GM18907 (cell line): ENCODE results near the gene PPM1H.
"Not testable (repeated sequence)": the region's sequence is repeated elsewhere in the genome, so short reads cannot be mapped to it uniquely, and the experiment has no call there.

ENCODE experiments used
- ATAC-seq: cut with Tn5 transposase; IDR thresholded peaks from one replicate; pipeline ENCODE4 v1.9.1; 2021; ENCODE audit warnings: mild to moderate bottlenecking, moderate library complexity; ENCODE audit not compliant: unreplicated experiment

The PPM1H gene

GRCh38 chr12:62934799-62935674 lies at the start of gene PPM1H:
Gene PPM1H, minus strand, starts transcription at chr12:62935150. Its CDS starts 414 bp downstream, at chr12:62934736.
- peak; percentile 91 for ATAC-seq

- no peak for ATAC-seq
These were observed 48.6 kb upstream of the PPM1H start for GRCh38 chr12:62983594-62983993.

GRCh38 chr12:62978768-62979167 lies 43.8 kb upstream of the PPM1H start:
- no peak for ATAC-seq

- ATAC-seq: no peak
These were observed 42.9 kb upstream of the PPM1H start for GRCh38 chr12:62977883-62978282.

- no peak for ATAC-seq
These were observed 42.5 kb upstream of the PPM1H start for GRCh38 chr12:62977418-62977817.

GRCh38 chr12:62976110-62976662 lies 41.2 kb upstream of the PPM1H start:
- no peak for ATAC-seq

- ATAC-seq: no peak
These were observed 37.0 kb upstream of the PPM1H start for GRCh38 chr12:62971769-62972525.

GRCh38 chr12:62969695-62970094 lies 34.7 kb upstream of the PPM1H start:
- ATAC-seq: no peak

GRCh38 chr12:62967701-62968100 lies 32.8 kb upstream of the PPM1H start:
- no peak for ATAC-seq

- ATAC-seq: no peak
These were observed 32.1 kb upstream of the PPM1H start for GRCh38 chr12:62966990-62967506.

- ATAC-seq: peak; percentile 42
These were observed 31.6 kb upstream of the PPM1H start for GRCh38 chr12:62966446-62966989.

GRCh38 chr12:62965700-62966099 lies 30.8 kb upstream of the PPM1H start:
- not testable (repeated sequence) for ATAC-seq

- not testable (repeated sequence) for ATAC-seq
These were observed 30.3 kb upstream of the PPM1H start for GRCh38 chr12:62965242-62965641.

- ATAC-seq: no peak
These were observed 28.6 kb upstream of the PPM1H start for GRCh38 chr12:62963486-62964041.

GRCh38 chr12:62960324-62960723 lies 25.4 kb upstream of the PPM1H start:
- ATAC-seq: no peak

GRCh38 chr12:62959745-62960144 lies 24.8 kb upstream of the PPM1H start:
- ATAC-seq: no peak

GRCh38 chr12:62957233-62957953 lies 22.4 kb upstream of the PPM1H start:
- ATAC-seq: no peak

- ATAC-seq: no peak
These were observed 20.7 kb upstream of the PPM1H start for GRCh38 chr12:62955678-62956077.

GRCh38 chr12:62950317-62950716 lies 15.4 kb upstream of the PPM1H start:
- no peak for ATAC-seq

- ATAC-seq: no peak
These were observed 13.2 kb upstream of the PPM1H start for GRCh38 chr12:62948123-62948522.
